ENCODE measurements around the gene DEFB132. TPM values are rescaled to one million over a fixed set of nuclear protein-coding genes. Genes with fewer than 3 reads are reported as not detected.
A peak's percentile ranks its signal among the peaks of the same experiment; 100 is the strongest.

DEFB132 gene
- total and polyA plus RNA-seq, 12 donors, result 0.12 to 0.30 TPM; not detected in 10

- ATAC-seq, result no peak
Measured at GRCh38 chr20:277496-277781, 19.9 kb downstream of the DEFB132 start.

GRCh38 chr20:278181-278580 is 20.7 kb downstream of the DEFB132 start:
- Histone ChIP-seq H3K4me1 (no peaks in the 10 kb centered on the region), H3K36me3 (peaks cover 0 to 63% (median 4%) of the 10 kb centered on the region in 9 donors), H3K4me3 (no peak overlapping the region), H3K9me3 (no peaks in the 10 kb centered on the region), H3K27ac (no peak overlapping the region), H3K27me3 (no peaks in the 10 kb centered on the region)
- DNase-seq, result no peak
- peak in 3 of 8 donors; percentile 6 to 11 (median 11) for ATAC-seq
- intact Hi-C loops (cut with DNase I), result loop anchor here in 4 of 10 donors (5.0 to 10.0 kb wide), 3 partner anchors 47 to 57 kb away; partner anchors contain the start of gene SOX12 (in 3 of the 4)
- TF ChIP-seq CTCF (IDR thresholded peaks at IDR 0.05), result no peak
- 83 to 85% methylated on average over 5 of the region's 5 CpGs for WGBS, 2 donors

More at GRCh38 chr20:277496-277781, 19.9 kb downstream of the DEFB132 start:
- WGBS, 2 donors, result 25 to 32% methylated on average over 2 to 3 of the region's 3 CpGs
- Histone ChIP-seq H3K27me3 (no peaks in the 10 kb centered on the region), H3K4me1 (no peaks in the 10 kb centered on the region), H3K9me3 (no peaks in the 10 kb centered on the region), H3K27ac (no peak overlapping the region), H3K36me3 (peaks cover 0 to 56% (median 4%) of the 10 kb centered on the region in 9 donors), H3K4me3 (no peak overlapping the region)
- DNase-seq, result peak in 1 of 2 donors; percentile 0
- intact Hi-C loops (cut with DNase I), result loop anchor here in 4 of 10 donors (5.0 to 10.0 kb wide), 3 partner anchors 47 to 57 kb away; partner anchors contain the start of gene SOX12 (in 3 of the 4)
- TF ChIP-seq CTCF (IDR thresholded peaks at IDR 0.05), result no peak

GRCh38 chr20:278607-279571 is 21.4 kb downstream of the DEFB132 start:
- Histone ChIP-seq H3K4me1 (no peaks in the 10 kb centered on the region), H3K27ac (peak overlapping the region in 3 of 10 donors; percentile 31 to 40 (median 39)), H3K36me3 (peaks cover 0 to 69% (median 4%) of the 10 kb centered on the region in 9 donors), H3K9me3 (no peaks in the 10 kb centered on the region), H3K27me3 (no peaks in the 10 kb centered on the region), H3K4me3 (peak overlapping the region in 8 of 10 donors; percentile 16 to 45 (median 34))
- 50 to 60% methylated on average over 63 to 83 of the region's 88 CpGs for WGBS, 2 donors
- peak; percentile 33 to 47 for DNase-seq
- intact Hi-C loops (cut with DNase I), result loop anchor here in 4 of 10 donors (5.0 to 10.0 kb wide), 3 partner anchors 46 to 56 kb away; partner anchors contain the start of gene SOX12 (in 3 of the 4)
- peak; percentile 21 to 64 (median 50) for ATAC-seq
- TF ChIP-seq CTCF (IDR thresholded peaks at IDR 0.05), result peak in 4 of 9 donors; percentile 14 to 34 (median 26)

GRCh38 chr20:284172-284571 is 26.6 kb downstream of the DEFB132 start:
- no peak for ATAC-seq
- 59 to 63% methylated on average over 3 of the region's 3 CpGs for WGBS, 2 donors
- no peak for DNase-seq
- Histone ChIP-seq H3K9me3 (no peaks in the 10 kb centered on the region), H3K27ac (no peak overlapping the region), H3K4me3 (no peak overlapping the region), H3K4me1 (peaks cover 0 to under 1% (median 0%) of the 10 kb centered on the region in 9 donors), H3K36me3 (peaks cover 0 to 38% (median 0%) of the 10 kb centered on the region in 9 donors), H3K27me3 (no peaks in the 10 kb centered on the region)
- intact Hi-C loops (cut with DNase I), result no loop called here
- TF ChIP-seq CTCF (IDR thresholded peaks at IDR 0.05), result no peak

Measured in heart right ventricle (tissue), 16 donors.